Activated CD4-positive, alpha-beta T cell treated with anti-CD3 and anti-CD28 coated beads, Interleukin-2, amount 10 ng/mL, durations not matched to agents 7 days and 5 days (primary cell): ENCODE data around the gene WDR81. TPM values are rescaled to one million over a fixed set of nuclear protein-coding genes. Genes with fewer than 3 reads are reported as not detected.
"Not testable (repeated sequence)": the region's sequence is repeated elsewhere in the genome, so short reads cannot be mapped to it uniquely, and the experiment has no call there.

Experiments
- CTCF ChIA-PET: fragments of 350-600 bp; sonication (Branson Sonifier 250); formaldehyde crosslinking; loops from one replicate; lab custom pipeline; 2021; ENCODE audit warnings: antibody characterized with exemption; lab: Charles Lee
- POLR2A ChIA-PET: fragments of 350-600 bp; sonication (Branson Sonifier 250); formaldehyde crosslinking; loops from one replicate; lab custom pipeline; 2021; ENCODE audit warnings: antibody characterized with exemption; lab: Charles Lee
- DNase-seq: peaks from one replicate; pipeline ENCODE4 v3.0.0-alpha.2; 2020
- H3K27ac Mint-ChIP-seq: one replicate; pipeline ENCODE4 v1.8.0; 2021; ENCODE audit warnings: mild to moderate bottlenecking, moderate library complexity, mixed read lengths
- H3K27me3 Mint-ChIP-seq: one replicate; pipeline ENCODE4 v1.8.0; 2021; ENCODE audit warnings: mixed read lengths
- H3K36me3 Mint-ChIP-seq: one replicate; pipeline ENCODE4 v1.8.0; 2021; ENCODE audit warnings: low read depth, mixed read lengths
- H3K4me1 Mint-ChIP-seq: one replicate; pipeline ENCODE4 v1.8.0; 2021; ENCODE audit warnings: mixed read lengths
- H3K4me3 Mint-ChIP-seq: one replicate; pipeline ENCODE4 v1.8.0; 2021; ENCODE audit warnings: mild to moderate bottlenecking, moderate library complexity, mixed read lengths
- H3K9me3 Mint-ChIP-seq: one replicate; pipeline ENCODE4 v1.8.0; 2021; ENCODE audit warnings: mixed read lengths
- total RNA-seq, 2 experiments: library from RNA; stranded (reverse); gene quantifications; one replicate each; pipeline ENCODE4 v1.2.3, GENCODE V29; 2021

Gene WDR81
- total RNA-seq, 2 experiments from 2014 or later, result 50.7 to 57.9 TPM

- POLR2A ChIA-PET, result no interaction called here
- CTCF ChIA-PET, result interaction anchor here (0.7 to 1.4 kb wide), 3 partner anchors 10 to 16 kb away, joined by 3 to 4 read pairs (median 4); no protein-coding TSS in a partner anchor
Measured at GRCh38 chr17:1753767-1754429, 29.4 kb downstream of the WDR81 start.

GRCh38 chr17:1754430-1755112 lies 30.1 kb downstream of the WDR81 start:
- Mint-ChIP-seq H3K36me3 (no peaks in the 10 kb centered on the region), H3K9me3 (no peaks in the 10 kb centered on the region)
- POLR2A ChIA-PET, result no interaction called here

More at GRCh38 chr17:1753767-1754429, 29.4 kb downstream of the WDR81 start:
- Mint-ChIP-seq H3K4me1 (peaks cover 9% of the 10 kb centered on the region), H3K4me3 (no peak overlapping the region), H3K27me3 (peaks cover 3% of the 10 kb centered on the region), H3K9me3 (no peaks in the 10 kb centered on the region), H3K36me3 (no peaks in the 10 kb centered on the region), H3K27ac (no peak overlapping the region)
- DNase-seq, result no peak

GRCh38 chr17:1755252-1755826 lies 30.8 kb downstream of the WDR81 start:
- H3K27ac Mint-ChIP-seq, result peak overlapping the region; percentile 60
- DNase-seq, result no peak
- ChIA-PET CTCF (interaction anchor here (0.8 to 1.3 kb wide), 2 partner anchors 10 to 34 kb away, joined by 3 to 4 read pairs; no protein-coding TSS in a partner anchor), POLR2A (no interaction called here)
- H3K4me1 Mint-ChIP-seq, result peaks cover 9% of the 10 kb centered on the region
- H3K9me3 Mint-ChIP-seq, result no peaks in the 10 kb centered on the region
- peaks cover 3% of the 10 kb centered on the region for H3K27me3 Mint-ChIP-seq
- H3K4me3 Mint-ChIP-seq, result no peak overlapping the region
- H3K36me3 Mint-ChIP-seq, result no peaks in the 10 kb centered on the region

More at GRCh38 chr17:1754430-1755112, 30.1 kb downstream of the WDR81 start:
- DNase-seq, result no peak
- CTCF ChIA-PET, result interaction anchor here (0.7 to 1.4 kb wide), 3 partner anchors 9 to 16 kb away, joined by 3 to 4 read pairs (median 4); no protein-coding TSS in a partner anchor
- Mint-ChIP-seq H3K4me1 (peaks cover 9% of the 10 kb centered on the region), H3K27me3 (peaks cover 3% of the 10 kb centered on the region), H3K4me3 (no peak overlapping the region), H3K27ac (no peak overlapping the region)

GRCh38 chr17:1755827-1756262 lies 31.3 kb downstream of the WDR81 start:
- ChIA-PET POLR2A (no interaction called here), CTCF (interaction anchor here (0.8 kb wide), 1 partner anchor 34 kb away, joined by 3 read pairs; no protein-coding TSS in a partner anchor)
- H3K27ac Mint-ChIP-seq, result peak overlapping the region; percentile 41
- H3K9me3 Mint-ChIP-seq, result no peaks in the 10 kb centered on the region
- DNase-seq, result no peak
- H3K4me3 Mint-ChIP-seq, result no peak overlapping the region
- peaks cover 12% of the 10 kb centered on the region for H3K4me1 Mint-ChIP-seq
- peaks cover 3% of the 10 kb centered on the region for H3K27me3 Mint-ChIP-seq
- H3K36me3 Mint-ChIP-seq, result no peaks in the 10 kb centered on the region

- peak overlapping the region; percentile 14 for H3K27ac Mint-ChIP-seq
- ChIA-PET POLR2A (no interaction called here), CTCF (no interaction called here)
- no peaks in the 10 kb centered on the region for H3K9me3 Mint-ChIP-seq
- no peak overlapping the region for H3K4me3 Mint-ChIP-seq
- peaks cover 3% of the 10 kb centered on the region for H3K27me3 Mint-ChIP-seq
- peaks cover 30% of the 10 kb centered on the region for H3K4me1 Mint-ChIP-seq
- H3K36me3 Mint-ChIP-seq, result no peaks in the 10 kb centered on the region
- DNase-seq, result no peak
Measured at GRCh38 chr17:1758807-1759206, 34.3 kb downstream of the WDR81 start.

- Mint-ChIP-seq H3K27me3 (peaks cover 3% of the 10 kb centered on the region), H3K27ac (no peak overlapping the region), H3K36me3 (peaks cover 3% of the 10 kb centered on the region), H3K9me3 (peaks cover 2% of the 10 kb centered on the region), H3K4me3 (no peak overlapping the region), H3K4me1 (peaks cover 37% of the 10 kb centered on the region)
- POLR2A ChIA-PET, result no interaction called here
- CTCF ChIA-PET, result no interaction called here
- DNase-seq, result no peak
Measured at GRCh38 chr17:1759529-1759928, 35.0 kb downstream of the WDR81 start.

GRCh38 chr17:1762233-1762900 lies 37.9 kb downstream of the WDR81 start:
- ChIA-PET CTCF (interaction anchor here (0.6 to 1.4 kb wide), 4 partner anchors 11 to 35 kb away, joined by 3 read pairs; no protein-coding TSS in a partner anchor), POLR2A (no interaction called here)
- peak overlapping the region; percentile 97 for H3K27ac Mint-ChIP-seq

GRCh38 chr17:1762901-1763898 lies 38.7 kb downstream of the WDR81 start:
- Mint-ChIP-seq H3K36me3 (peaks cover 4% of the 10 kb centered on the region), H3K27me3 (peaks cover 3% of the 10 kb centered on the region), H3K4me1 (peaks cover 50% of the 10 kb centered on the region), H3K9me3 (peaks cover 2% of the 10 kb centered on the region), H3K27ac (peak overlapping the region; percentile 97), H3K4me3 (peak overlapping the region; percentile 45)
- CTCF ChIA-PET, result interaction anchor here (0.6 to 1.7 kb wide), 5 partner anchors 10 to 201 kb away, joined by 3 to 6 read pairs (median 3); no protein-coding TSS in a partner anchor
- POLR2A ChIA-PET, result no interaction called here
- no peak for DNase-seq

More at GRCh38 chr17:1762233-1762900, 37.9 kb downstream of the WDR81 start:
- Mint-ChIP-seq H3K9me3 (peaks cover 2% of the 10 kb centered on the region), H3K36me3 (peaks cover 4% of the 10 kb centered on the region), H3K4me1 (peaks cover 44% of the 10 kb centered on the region), H3K4me3 (no peak overlapping the region), H3K27me3 (peaks cover 3% of the 10 kb centered on the region)
- DNase-seq, result no peak

GRCh38 chr17:1764284-1764683 lies 39.8 kb downstream of the WDR81 start:
- H3K27me3 Mint-ChIP-seq, result no peaks in the 10 kb centered on the region
- H3K36me3 Mint-ChIP-seq, result peaks cover 4% of the 10 kb centered on the region
- POLR2A ChIA-PET, result no interaction called here
- CTCF ChIA-PET, result interaction anchor here (1.0 to 1.7 kb wide), 3 partner anchors 9 to 102 kb away, joined by 3 to 6 read pairs (median 4); no protein-coding TSS in a partner anchor
- H3K4me1 Mint-ChIP-seq, result peaks cover 45% of the 10 kb centered on the region
- DNase-seq, result peak; percentile 90
- H3K4me3 Mint-ChIP-seq, result peak overlapping the region; percentile 45
- H3K9me3 Mint-ChIP-seq, result peaks cover 2% of the 10 kb centered on the region
- peak overlapping the region; percentile 97 for H3K27ac Mint-ChIP-seq

GRCh38 chr17:1764705-1765104 lies 40.2 kb downstream of the WDR81 start:
- Mint-ChIP-seq H3K4me1 (peaks cover 50% of the 10 kb centered on the region), H3K27ac (peak overlapping the region; percentile 97)
- not testable (repeated sequence) for H3K36me3 Mint-ChIP-seq

GRCh38 chr17:1765576-1765975 lies 41.1 kb downstream of the WDR81 start:
- no peak overlapping the region for H3K4me3 Mint-ChIP-seq
- POLR2A ChIA-PET, result interaction anchor here (0.6 to 0.7 kb wide), 2 partner anchors 99 to 475 kb away, joined by 3 to 4 read pairs; no protein-coding TSS in a partner anchor
- no peak for DNase-seq
- H3K9me3 Mint-ChIP-seq, result peaks cover 2% of the 10 kb centered on the region
- H3K36me3 Mint-ChIP-seq, result peaks cover 4% of the 10 kb centered on the region
- H3K27ac Mint-ChIP-seq, result peak overlapping the region; percentile 25
- CTCF ChIA-PET, result interaction anchor here (0.6 to 1.3 kb wide), 6 partner anchors 8 to 161 kb away, joined by 3 to 5 read pairs (median 3); no protein-coding TSS in a partner anchor
- H3K4me1 Mint-ChIP-seq, result peaks cover 52% of the 10 kb centered on the region
- no peaks in the 10 kb centered on the region for H3K27me3 Mint-ChIP-seq

More at GRCh38 chr17:1764705-1765104, 40.2 kb downstream of the WDR81 start:
- H3K4me3 Mint-ChIP-seq, result peak overlapping the region; percentile 45
- not testable (repeated sequence) for H3K9me3 Mint-ChIP-seq, DNase-seq, H3K27me3 Mint-ChIP-seq
- ChIA-PET POLR2A (interaction anchor here (0.7 kb wide), 1 partner anchor 476 kb away, joined by 4 read pairs; no protein-coding TSS in a partner anchor), CTCF (interaction anchor here (1.0 to 1.7 kb wide), 3 partner anchors 9 to 101 kb away, joined by 3 to 6 read pairs (median 4); no protein-coding TSS in a partner anchor)
